ENCODE measurements around the gene MRPL2.

MRPL2 gene

DNA sequence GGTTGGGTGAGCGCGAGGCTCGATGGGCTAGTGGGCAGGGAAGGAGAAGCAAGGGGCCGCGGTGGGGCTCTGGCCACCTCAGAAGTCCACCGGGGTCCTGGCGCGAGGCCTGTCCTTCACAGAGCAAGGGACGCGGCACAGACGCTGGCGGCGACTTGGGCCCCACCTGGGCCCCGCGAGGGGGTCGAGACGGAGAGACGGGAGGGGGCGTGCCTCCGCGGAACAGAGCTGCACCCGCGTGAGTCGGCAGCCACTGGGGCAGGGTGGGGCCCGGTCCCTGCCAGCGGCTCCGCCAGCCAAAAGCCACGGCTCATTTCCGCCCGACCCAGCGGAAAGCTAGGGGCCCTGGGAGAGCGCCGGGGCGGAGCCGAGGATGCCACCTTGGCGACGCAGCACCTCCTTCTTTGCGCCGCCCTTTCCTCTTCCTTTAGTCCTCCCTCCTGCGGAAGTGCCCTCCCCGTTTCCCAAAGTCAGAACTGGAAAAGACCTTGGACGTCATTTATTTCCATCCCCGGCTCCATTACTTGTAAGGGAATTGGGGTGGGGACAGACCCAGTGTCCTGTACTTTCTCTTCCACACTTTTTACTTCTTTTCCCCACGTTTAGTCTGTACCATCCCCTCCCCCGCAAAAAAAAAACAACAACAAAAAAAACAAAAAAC is 5.6 kb downstream of the MRPL2 start, which contains the start of gene CUL7:
Gene CUL7, minus strand, starts transcription at position 307 of the 661 bp plus-strand sequence. CDS start 1,063 bp downstream, outside the sequence.
- no peak for TF ChIP-seq CTCF (IDR thresholded peaks at IDR 0.05)

GRCh38 chr6:43052842-43053544 is 6.2 kb downstream of the MRPL2 start:
- TF ChIP-seq CTCF (IDR thresholded peaks at IDR 0.05), result no peak

DNA sequence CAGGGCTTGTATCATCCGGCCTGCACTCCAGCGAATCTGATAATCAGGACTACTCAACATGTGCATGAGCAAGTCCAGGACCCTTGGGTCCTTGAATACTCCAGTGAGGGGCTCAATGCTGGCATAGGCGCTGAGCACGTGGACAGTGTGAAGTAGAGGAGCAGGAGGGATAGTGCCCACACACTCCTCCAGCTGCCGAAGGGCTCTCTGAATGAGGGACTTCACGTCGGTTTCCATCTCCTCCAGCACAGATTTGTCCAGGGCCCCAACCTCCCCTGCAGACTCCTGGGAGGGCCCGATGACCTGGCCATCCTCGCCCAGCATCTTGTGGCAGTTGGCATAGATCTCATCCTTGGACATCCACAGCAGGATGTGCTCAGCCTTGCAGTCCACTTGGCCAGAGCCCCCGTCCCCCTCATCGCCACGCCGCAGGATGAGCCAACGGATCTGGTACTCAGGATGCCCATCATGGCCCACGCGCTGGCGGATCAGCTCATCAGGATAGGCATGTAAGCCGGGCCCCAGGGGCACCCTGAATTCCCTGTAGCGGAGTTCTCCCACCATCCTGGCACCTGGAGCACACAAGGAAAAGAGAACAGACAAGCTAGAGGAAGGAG is 6.9 kb downstream of the MRPL2 start:
- no peak for TF ChIP-seq CTCF (IDR thresholded peaks at IDR 0.05)

DNA sequence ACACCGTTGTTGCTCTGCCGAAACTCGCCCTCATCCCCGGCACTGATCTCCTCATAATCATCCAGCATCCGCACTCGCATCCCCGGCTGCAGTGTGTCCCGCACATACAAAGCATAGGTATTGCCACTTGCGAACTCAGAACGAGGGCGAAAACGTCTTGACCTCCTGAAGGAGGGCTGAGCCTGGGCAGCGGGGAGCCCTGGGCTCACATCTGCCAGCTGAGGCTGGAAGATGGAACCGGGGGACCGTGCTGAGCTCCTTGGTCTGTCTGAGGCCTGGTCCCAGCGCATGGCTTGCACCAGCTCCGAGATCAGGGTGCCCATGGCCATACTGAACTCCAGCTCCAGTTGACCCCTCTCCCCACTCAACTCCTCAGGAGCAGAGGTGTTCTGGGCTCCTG is 8.3 kb downstream of the MRPL2 start:
- no peak for TF ChIP-seq CTCF (IDR thresholded peaks at IDR 0.05)

GRCh38 chr6:43047998-43048397 is 11.2 kb downstream of the MRPL2 start:
- TF ChIP-seq CTCF (IDR thresholded peaks at IDR 0.05), result no peak

DNA sequence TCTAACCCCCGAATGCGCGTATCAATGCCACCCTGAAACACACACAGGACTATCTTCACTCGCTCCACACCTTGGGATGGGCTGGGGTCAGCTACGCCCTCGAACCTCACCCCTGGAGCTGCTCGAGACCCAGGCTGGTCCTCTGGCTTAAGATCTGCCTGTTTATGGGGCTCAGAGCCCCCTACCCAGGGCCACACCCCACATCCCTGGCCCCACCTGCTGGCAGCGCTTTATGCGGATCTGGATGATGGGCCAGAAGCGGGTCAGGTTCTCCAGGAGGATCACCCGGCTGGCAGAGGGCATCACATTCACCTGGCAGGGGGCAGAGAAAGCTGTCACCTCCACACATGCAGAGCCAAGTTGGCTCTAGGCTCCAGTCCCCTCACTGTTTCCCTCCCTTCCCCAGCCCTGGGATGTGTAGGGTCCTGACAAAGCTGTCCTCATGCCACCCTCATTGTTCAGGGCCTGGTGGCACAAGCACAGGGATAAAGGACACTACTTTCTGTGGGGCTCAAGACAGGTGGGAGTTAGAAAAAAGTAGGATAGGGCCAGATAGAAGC is 13.8 kb downstream of the MRPL2 start:
- TF ChIP-seq CTCF (IDR thresholded peaks at IDR 0.05), result no peak

- TF ChIP-seq CTCF (IDR thresholded peaks at IDR 0.05), result no peak
Observed at GRCh38 chr6:43043310-43043709, 15.9 kb downstream of the MRPL2 start.

All from LNCAP (cell line).